Bronchial epithelial cell (primary cell): ENCODE results near the gene L2HGDH. TPM values are rescaled to one million over a fixed set of nuclear protein-coding genes. Genes with fewer than 3 reads are reported as not detected.
A peak's percentile ranks its signal among the peaks of the same experiment; 100 is the strongest.

Experiments used
- DNase-seq: peaks from one replicate; pipeline ENCODE4 v3.0.0-alpha.2; 2010; ENCODE audit warnings: low read depth
- FAIRE-seq: peaks from 2 replicates; lab custom pipeline; 2011; peaks lifted over from hg19 to GRCh38; lab: Jason Lieb, UNC
- H3K27me3 ChIP-seq: 2 replicates; pipeline ENCODE4 v1.5.1; 2011; ENCODE audit warnings: low read length; ENCODE audit not compliant: control insufficient read depth, insufficient read depth
- H3K36me3 ChIP-seq: 2 replicates; pipeline ENCODE4 v1.5.1; 2011; ENCODE audit warnings: low read length; ENCODE audit not compliant: control insufficient read depth, insufficient read depth
- H3K4me3 ChIP-seq: 2 replicates; pipeline ENCODE4 v1.5.1; 2011; ENCODE audit warnings: mild to moderate bottlenecking, low read depth, low read length, control low read depth
- total RNA-seq: library from RNA; depleted of rRNA; stranded (reverse); fragments of >200 nt; gene quantifications from 2 replicates; pipeline ENCODE4 v1.2.1, GENCODE V29; 2014
- TF ChIP-seq, protein P1 (sequence below): IDR thresholded peaks from 2 replicates; pipeline ENCODE4 v1.5.1; 2011; ENCODE audit warnings: mild to moderate bottlenecking, moderate library complexity, low read length, control low read depth, inconsistent platforms; ENCODE audit not compliant: insufficient read depth, severe bottlenecking

Gene L2HGDH
- total RNA-seq, 1 donor from 2014 or later: 6.6 TPM

- Histone ChIP-seq H3K4me3 (no peak overlapping the region), H3K36me3 (no peaks in the 10 kb centered on the region), H3K27me3 (no peaks in the 10 kb centered on the region)
- no peak for FAIRE-seq
- DNase-seq: peak; percentile 28
- TF ChIP-seq, protein P1, sequence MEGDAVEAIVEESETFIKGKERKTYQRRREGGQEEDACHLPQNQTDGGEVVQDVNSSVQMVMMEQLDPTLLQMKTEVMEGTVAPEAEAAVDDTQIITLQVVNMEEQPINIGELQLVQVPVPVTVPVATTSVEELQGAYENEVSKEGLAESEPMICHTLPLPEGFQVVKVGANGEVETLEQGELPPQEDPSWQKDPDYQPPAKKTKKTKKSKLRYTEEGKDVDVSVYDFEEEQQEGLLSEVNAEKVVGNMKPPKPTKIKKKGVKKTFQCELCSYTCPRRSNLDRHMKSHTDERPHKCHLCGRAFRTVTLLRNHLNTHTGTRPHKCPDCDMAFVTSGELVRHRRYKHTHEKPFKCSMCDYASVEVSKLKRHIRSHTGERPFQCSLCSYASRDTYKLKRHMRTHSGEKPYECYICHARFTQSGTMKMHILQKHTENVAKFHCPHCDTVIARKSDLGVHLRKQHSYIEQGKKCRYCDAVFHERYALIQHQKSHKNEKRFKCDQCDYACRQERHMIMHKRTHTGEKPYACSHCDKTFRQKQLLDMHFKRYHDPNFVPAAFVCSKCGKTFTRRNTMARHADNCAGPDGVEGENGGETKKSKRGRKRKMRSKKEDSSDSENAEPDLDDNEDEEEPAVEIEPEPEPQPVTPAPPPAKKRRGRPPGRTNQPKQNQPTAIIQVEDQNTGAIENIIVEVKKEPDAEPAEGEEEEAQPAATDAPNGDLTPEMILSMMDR: peak; percentile 28
Observed at GRCh38 chr14:50260511-50260910, 51.5 kb downstream of the L2HGDH start.

DNA sequence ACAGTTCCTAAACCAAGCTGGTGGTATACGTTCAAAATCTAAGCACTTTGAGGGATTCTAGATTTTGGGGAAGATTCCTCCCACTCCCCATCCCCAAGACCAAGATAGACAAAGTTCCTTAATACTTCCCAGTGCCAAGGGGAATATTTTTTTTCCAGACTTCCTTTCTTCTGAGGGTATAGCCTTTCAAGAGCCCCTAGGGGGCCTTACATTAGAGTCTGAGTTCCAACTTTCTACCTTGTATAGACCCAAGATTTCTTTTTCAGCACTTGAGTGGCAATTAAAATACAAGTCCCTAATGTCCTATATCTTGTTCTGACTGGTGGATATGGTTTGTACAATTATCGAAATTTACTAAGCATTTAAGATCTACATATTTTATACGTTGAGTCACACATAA, 52.0 kb downstream of the L2HGDH start:
- DNase-seq (no peak), FAIRE-seq (no peak)
- TF ChIP-seq, protein P1: no peak
- H3K4me3 ChIP-seq: no peak overlapping the region
- no peaks in the 10 kb centered on the region for H3K27me3 ChIP-seq
- no peaks in the 10 kb centered on the region for H3K36me3 ChIP-seq

GRCh38 chr14:50257732-50258131, 54.3 kb downstream of the L2HGDH start:
- DNase-seq: no peak
- no peaks in the 10 kb centered on the region for H3K27me3 ChIP-seq
- TF ChIP-seq, protein P1: no peak
- H3K36me3 ChIP-seq: no peaks in the 10 kb centered on the region
- no peak overlapping the region for H3K4me3 ChIP-seq
- no peak for FAIRE-seq

DNA sequence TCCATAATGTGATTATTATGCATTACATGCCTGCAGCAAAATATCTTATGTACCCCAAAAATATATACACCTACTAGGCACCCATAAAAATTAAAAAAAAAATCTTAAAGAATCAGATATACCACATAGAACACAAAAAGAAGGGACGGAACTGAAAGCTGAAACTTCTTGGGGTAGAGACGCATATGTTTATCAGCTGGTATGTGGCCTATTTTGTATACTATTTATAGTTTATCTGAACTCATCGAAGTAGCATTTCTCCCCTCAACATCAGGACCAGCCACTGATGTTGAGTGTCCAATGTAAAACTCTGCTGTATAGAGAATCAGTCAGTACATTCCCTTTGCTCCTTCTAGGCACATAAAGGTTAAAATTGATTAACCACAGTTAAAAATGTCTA, 57.8 kb downstream of the L2HGDH start:
- TF ChIP-seq, protein P1: no peak
- no peak for DNase-seq
- Histone ChIP-seq H3K4me3 (no peak overlapping the region), H3K27me3 (no peaks in the 10 kb centered on the region), H3K36me3 (peaks cover 1% of the 10 kb centered on the region)
- no peak for FAIRE-seq

DNA sequence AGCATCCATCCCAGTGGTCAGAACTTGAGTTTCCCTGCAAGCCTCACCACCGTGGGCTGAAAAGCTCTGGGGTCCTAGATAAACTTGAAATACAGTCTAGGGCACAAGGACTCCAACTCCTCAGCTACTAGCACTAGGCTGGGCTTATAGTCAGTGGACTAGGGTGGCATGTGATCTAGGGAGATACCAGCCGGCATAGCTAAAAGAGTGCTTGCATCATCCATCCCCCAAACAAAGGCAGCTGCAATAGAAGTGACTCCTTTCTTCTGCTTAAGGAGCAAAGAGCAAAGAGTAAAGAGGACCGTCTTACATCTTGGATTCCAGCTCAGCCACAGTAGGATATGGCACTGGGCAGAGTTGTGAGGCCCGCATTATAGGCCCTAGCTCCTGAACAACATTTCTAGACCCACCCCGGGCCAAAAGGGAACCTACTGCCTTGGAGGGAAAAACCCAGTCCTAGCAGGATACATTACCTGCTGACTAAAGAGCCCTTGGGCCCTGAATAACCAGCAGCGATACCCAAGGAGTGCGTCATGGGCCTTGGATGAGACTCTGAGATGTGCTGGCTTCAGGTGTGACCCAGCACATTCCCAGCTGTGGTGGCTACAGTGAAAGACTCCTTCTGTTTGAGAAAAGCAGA, 62.8 kb downstream of the L2HGDH start:
- no peak overlapping the region for H3K4me3 ChIP-seq
- FAIRE-seq (no peak), DNase-seq (no peak)
- TF ChIP-seq, protein P1: no peak
- H3K36me3 ChIP-seq: peaks cover 1% of the 10 kb centered on the region
- no peaks in the 10 kb centered on the region for H3K27me3 ChIP-seq

GRCh38 chr14:50247245-50247644, 64.8 kb downstream of the L2HGDH start:
- Histone ChIP-seq H3K27me3 (no peaks in the 10 kb centered on the region), H3K4me3 (no peak overlapping the region), H3K36me3 (peaks cover 1% of the 10 kb centered on the region)
- TF ChIP-seq, protein P1: no peak
- DNase-seq (no peak), FAIRE-seq (no peak)
